HUDEP-2 (cell line): ENCODE results near the gene ADCY2.
A peak's percentile ranks its signal among the peaks of the same experiment; 100 is the strongest.

Source experiments
- DNase-seq, 76 experiments: peaks; one replicate each; lab custom pipeline; 2025; ENCODE audit not compliant: unreplicated experiment in 76 of 76; lab: John Stamatoyannopoulos, UW

The ADCY2 gene

DNA sequence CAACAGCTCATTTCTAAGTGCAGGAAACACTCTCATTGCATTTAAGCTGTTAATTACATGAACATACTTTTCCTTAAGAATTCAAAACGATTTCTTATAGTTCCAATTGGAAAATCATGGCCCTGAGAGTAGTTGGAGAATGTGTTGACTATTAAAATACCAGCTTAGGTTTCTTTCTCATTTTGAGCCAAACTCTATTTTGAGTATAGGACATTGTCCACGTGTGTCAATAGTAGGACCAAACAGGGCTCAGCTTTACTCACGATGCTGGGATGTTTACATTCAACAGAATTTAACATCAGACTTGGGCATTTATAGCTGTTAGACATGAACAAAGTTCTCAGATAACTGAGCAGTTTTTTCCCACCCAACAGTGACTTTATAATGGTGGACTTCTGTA is 39.6 kb downstream of the ADCY2 start:
- DNase-seq: no peak

DNA sequence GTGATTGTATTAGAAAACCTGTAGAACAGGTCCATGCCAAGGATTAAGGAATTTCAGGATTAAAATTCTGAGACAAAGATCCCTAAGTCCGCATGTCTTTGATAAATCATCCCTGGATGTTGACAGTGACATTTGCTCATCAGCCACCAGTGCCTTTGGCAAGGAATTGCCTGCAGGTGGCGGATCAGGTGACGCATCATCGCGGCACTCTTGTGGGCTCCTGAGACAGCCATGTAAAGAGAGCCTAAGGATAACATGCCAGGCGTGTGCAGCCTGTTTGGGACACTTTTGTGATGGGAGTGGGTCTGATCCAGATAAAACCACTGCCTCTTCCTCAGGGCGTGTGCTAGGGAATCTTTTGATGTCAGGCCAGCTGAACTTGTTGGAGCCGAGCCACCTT is 40.6 kb downstream of the ADCY2 start:
- DNase-seq: no peak

DNA sequence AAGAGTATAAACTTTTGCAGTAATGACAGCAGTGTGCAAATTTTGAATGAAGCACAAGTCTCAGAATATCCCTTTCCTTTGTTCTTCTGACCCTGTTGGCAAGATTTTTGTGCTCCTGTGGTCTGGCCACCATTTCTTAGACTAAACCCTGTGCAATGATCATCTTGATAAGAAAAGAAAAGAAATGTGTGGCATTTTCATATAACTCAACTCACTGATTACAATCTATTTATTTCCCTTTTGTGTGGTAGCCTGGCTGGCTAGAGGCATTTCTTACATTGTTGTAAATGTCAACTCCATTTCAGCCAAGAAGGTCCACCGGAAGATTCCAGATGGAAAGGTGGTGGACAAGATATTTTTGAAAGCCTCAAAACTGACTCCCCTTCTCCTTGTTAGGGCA is 41.9 kb downstream of the ADCY2 start:
- DNase-seq: no peak

DNA sequence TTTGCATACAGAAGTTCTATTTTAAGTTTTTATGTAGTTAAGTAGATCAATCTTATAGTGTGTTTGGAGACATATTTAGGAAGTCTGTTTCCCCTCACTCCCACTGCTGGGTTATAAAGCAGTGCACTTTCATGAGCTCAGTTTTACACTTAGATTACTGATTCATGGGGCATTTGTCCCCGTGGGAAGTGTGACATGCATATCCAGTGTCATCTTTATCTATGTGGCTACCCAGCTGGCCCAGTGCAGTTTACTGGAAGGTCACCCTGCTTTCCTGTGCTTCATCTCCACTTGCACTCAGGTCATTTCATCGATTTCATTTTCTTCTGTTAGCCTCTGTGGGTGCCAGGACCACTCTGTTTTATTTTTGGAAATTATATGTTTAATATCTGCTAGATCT is 49.1 kb downstream of the ADCY2 start:
- no peak for DNase-seq

DNA sequence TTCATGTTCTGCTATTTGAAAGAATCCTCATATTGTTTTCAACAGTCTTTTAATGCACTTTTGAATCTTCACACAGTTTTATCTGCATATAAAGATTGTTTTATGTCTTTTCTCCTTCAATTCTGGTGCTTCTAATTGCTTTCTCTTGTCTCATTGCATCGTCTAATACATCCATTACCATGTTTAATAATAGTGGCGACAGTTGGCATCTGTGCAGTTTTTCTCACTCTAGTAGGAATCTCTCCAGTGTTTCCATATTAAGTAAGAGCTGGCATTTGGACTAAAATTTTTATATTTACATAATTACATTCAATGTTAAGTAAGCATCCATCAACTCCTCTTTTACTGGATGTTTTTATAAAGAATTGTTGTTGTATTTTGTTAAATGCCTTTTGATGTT is 49.9 kb downstream of the ADCY2 start:
- no peak for DNase-seq

DNA sequence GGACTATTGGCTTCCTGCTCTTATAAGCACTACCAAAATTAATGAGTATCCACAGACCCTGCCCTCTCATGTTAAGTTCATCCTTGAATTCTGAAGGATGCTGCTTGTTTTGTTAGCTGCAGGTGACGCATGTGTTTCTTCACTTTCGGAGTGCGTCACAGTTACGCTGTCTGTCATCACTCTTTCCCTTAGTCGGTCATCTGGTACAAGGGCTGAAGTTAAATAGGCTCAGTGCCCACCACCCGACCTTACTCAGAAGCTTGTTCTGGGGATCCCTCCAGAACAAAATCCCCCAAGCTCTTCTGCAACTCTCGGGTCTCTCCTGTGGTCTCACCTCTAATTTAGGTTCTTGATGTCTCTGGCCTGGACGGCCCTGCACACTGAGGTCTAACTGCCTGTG is 51.0 kb downstream of the ADCY2 start:
- no peak for DNase-seq

DNA sequence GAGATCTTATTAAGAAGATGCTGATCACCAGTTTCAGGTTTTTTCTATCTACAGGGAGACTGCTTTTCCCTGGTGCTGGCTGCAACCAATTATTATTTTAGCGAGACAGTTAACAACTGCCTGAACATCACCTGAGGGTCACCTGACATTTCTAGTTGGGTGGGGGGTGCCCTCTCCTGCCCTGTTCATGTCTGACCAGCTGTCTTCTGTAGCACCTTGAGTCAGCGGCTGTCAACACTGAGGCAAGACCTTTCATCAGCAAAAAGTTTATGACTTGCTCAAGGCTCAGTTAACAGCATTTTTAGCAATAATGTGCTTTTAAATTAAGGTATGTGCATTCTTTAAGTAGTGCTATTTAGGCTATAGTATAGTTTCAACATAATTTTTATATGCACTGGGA is 58.0 kb downstream of the ADCY2 start:
- DNase-seq: no peak

DNA sequence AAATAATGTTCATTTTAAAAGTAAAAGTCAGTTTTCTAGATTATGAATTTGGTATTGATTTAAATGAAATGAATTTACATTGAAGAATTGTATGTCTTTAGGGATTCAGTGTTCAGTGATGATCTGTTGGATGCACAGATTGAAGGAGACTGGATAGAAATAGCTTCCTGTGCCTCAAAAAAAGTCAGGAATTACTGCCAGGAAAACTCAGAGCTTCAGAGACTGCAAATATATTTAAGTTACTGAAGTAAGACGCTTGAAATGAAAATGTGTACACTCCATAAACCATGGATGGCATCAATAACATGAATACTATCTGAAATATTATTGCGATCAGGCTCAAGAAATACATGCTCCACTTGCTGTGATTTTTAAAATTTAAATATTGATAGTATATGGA is 60.3 kb downstream of the ADCY2 start:
- no peak for DNase-seq

DNA sequence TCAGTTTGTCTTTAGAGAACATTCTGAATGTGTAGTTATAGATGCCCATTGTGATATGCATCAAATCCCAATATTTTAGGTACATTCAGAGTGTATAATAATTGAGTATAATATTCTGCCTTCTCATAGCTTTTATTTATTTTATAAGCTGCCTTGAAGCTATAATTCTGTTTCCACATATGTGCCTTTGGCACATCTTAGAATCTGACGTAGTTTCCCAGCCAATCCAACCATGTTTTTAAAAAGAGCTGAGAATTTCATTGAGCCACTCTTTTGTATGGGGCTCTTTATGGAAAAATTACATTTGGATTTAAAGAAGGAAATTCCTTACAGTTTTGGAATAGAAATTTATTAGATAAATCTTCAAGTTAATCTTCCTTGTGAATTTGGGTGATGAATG is 65.4 kb downstream of the ADCY2 start:
- no peak for DNase-seq

DNA sequence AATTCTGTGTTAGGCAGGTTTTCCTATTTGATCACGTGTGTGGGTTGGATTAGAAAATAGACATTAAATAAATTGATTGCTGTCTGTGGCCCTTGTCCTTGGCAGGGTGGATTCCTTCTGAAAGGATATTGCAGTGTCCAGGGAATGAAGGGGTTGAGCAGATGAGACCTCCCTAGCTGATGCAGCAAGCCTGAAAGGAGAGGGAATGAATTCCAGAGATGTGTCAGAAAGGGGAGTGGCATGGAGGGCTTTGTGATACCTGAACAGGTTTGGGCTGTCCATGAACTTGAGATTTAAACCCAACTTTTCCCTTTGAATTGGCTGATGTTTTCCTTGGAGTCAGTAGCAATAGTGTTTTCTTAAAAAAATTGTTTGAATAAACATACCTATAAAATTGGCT is 66.8 kb downstream of the ADCY2 start:
- DNase-seq: no peak

DNA sequence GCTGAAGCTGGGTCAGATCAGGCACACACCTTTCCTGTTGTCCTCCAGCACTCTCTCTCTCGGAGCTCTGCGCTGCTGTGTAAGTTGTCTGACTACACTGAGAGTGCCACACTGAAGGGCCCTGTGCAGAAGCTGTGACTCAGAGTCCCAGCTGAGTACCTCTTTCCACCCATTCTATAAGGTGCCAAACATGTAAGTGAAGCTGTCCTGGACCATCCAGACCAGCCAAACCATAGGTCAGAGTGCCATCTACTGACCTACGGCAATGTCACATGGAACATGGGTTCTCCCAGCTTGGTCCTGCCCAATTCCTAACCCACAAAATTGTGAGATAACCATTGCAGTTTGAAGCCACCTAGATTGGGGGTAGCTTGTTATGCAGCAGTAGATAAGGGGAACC is 68.2 kb downstream of the ADCY2 start:
- peak in 1 of 76 experiments; percentile 14 for DNase-seq

DNA sequence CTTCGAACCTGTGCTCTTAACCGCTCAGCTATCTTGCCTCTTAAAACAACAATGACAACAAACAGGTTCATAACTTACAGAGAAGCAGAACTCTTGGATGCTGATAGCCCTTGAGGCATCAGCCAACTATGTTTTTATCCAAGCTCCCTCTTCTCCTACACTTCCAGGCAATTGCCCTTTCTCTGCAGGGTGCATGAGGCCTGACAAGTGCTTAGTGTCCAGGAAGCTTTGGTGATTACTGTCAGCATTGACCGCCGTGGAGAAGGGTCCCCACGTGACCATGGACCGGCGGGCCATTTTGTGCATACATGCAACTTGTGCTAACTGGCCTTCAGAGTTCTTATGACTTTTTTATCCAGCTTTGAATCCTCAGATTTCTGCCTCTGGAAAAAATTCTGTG is 71.2 kb downstream of the ADCY2 start:
- no peak for DNase-seq

DNA sequence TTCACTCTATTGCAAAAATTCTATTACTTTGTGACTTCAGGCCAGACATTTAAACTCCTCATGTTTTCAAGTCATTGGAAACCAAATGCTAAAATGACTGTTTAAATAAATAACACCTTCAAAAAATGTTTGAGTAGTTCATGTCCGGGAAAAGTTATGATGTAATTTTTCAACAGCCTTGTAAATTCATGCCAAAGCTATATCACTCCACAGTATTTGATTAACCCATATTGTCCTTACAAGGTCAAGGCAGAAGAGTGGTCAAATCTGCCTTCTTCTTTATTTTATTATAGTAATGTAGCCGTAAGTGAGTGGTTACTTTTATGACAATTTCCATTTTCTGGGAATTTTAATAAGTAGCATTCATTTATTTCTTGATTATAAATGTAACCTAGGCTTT is 72.8 kb downstream of the ADCY2 start:
- DNase-seq: no peak

DNA sequence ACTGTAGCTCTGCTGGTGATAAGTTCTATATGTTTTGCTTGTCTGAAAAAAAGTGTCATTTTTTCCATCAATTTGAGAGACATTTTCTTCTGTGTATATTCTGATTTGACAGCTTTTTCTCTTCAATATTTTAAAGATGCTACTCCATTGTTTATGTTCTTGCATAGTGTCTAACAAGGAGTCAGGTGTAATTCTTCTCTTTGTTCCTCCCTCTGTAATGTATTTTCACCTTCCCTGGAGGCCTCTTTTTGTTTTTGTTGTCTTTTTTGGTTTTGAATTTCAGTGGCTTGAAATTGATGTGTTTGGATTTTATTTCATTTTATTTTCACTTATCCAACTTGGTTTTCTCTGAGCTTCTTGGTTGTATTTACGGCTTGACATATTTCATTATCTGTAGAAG is 75.8 kb downstream of the ADCY2 start:
- no peak for DNase-seq

DNA sequence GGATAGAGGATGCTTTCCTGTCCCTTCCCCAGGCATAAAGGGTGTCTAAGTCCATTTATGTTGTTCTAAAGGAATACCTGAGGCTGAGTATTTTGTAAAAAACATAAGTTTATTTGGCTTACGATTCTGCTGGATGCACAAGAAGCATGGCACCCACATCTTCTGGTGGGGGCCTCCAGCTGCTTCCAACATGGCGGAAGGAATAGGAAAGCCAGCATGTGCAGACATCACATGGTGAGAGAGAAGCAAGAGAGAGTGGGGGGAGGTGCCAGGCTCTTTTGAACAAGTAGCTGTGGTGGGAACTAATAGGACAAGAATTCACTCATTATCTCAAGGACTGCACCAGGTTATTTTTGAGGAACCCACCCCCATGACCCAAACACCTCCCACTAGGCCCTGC is 77.2 kb downstream of the ADCY2 start:
- no peak for DNase-seq

DNA sequence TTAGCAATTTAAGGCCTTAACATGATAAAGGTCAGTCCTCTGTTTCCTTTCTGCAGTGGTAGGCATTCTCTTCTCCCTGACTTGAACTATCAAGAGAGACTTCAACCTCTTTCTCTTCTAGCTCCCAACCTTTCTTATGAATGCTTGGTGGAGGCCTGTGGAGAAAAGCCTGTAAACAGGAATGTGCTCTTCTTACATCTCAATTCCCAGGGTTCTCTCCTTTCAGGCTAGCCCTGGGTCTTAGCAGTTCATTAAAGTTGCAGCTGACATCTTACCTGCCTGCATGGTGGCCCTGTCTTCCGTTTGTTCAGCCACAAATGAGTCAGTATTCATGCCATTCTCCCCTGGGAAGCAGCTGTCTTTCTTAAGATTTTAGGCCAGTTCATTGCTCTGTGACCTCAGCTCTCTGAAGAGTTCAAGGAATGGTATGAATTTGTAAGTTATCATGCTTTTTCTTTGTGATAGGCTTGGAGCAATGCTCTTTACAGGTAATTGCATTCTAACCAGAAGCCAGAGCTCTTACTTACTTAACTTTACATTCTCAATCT is 77.8 kb downstream of the ADCY2 start:
- no peak for DNase-seq

DNA sequence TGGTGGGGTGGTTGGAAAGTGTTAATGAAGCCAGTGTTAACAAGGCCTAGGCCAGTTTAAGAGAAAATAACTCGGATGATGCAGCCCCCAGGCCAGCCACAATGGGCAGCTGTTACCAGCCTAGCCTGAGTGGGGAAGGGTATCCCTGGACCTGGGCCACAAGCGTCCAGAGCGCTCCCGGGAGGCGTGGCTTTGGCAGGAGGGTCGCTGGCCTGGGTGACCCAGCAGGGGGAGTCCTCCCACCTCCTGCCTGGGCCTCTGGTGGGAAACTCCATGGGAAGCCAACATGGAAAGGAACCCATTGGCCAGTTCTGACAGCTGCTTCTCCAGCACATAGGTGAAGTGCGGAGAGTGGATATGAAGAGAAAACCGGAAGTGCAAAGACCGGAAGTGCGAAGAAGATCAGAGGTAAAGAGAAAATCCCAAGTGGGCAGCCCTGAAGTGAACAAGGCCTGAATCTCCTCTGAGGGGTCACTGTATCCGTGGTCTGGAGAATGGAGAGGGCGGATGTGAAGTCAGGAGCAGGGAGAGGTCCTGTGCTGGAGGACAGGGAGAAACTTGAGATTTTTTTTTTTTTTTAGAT is 79.0 kb downstream of the ADCY2 start:
- DNase-seq: no peak

DNA sequence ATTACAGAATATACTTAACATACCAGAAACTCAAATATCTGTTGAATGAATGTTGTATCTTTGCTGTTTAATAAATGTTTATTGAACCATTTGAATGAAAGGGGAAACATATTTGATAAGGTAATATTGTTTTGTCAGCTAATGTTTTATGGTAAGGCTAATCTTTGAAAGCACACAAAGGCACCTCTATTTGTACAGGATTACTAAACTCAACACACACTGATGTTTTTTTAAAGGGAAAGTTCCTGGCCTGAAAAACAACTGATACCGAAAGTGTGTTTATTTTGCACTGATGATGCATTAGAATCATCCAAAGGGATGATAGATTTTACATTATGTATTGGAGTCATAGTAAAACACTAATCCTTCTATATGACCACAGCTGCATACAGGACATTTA is 82.5 kb downstream of the ADCY2 start:
- DNase-seq: no peak

DNA sequence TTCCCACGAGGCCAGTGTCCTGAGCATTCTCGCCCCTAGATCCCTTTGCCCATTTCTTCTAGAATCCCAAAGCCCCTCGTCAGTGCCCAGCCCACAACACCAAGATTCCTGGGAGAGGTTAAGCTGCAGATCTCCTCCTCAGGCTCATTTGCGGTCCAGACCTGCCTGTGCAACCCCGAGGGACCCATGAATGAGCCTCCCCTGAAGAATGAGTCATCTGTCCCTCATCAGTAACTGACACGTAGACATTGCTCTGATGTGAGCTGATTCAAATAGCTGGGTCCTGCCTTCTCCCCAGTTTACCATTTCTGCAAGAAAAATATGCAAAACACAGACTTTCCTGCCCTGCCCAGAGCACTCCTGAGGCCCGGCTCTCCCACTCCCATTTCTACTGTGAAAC is 92.8 kb downstream of the ADCY2 start:
- DNase-seq: no peak

DNA sequence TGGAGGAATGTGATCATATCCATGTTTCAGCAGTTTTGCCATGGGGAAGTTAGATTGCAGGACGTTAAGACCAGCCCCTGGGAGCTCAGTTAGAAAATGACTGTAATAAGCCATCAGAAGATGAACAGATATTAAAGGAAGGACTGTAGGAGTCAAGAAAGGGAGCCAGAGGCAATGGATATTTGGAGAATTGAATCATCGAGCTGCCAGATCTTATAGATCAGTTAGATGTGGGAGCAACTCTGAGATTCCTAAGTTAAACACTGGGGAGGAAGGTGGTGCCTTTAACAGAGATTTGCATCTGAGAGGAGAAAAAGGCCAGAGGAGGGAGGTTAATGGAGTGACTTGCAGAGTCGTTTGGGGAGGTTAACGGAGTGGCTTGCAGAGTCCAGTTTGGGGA is 96.4 kb downstream of the ADCY2 start:
- DNase-seq: no peak

DNA sequence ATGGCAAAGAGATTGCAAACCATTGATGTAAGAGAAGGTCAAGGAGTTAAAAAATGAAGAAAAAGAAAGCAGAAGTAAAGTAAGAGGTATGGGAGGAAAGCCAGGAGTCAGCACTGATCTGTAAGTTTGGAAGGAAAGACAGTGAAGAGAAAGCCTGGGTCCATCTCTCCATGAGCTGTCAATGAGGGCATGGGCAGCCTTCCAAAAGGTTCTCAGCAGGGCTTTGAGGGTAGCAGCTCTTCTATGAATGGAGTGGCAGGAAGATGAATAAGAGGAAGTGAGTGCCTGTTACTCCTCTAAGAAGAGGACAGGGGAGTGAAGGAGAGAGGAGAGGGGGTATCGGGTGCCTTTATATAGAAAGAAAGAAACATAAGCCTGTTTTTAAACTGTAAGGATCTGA is 97.1 kb downstream of the ADCY2 start:
- DNase-seq: no peak

DNA sequence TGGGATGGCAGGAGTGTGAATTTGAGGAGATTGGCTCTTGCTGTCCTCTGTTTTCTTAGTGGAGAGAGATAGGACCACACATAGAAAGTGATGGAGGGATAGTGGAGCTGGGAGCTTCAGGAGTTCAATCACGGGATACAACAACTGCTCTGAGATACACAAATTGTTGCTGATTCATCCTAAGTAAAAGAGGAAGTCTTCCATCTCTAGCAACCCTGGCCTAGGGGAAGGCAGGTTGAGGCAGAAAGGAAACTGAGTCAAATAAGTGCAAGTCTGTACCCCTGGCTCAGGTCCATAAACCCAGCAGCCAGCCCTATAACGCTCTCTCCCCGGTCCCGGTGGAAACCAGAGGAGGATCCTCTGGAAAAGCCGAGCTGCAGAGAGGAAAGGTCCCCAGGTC is 97.7 kb downstream of the ADCY2 start:
- DNase-seq: no peak

DNA sequence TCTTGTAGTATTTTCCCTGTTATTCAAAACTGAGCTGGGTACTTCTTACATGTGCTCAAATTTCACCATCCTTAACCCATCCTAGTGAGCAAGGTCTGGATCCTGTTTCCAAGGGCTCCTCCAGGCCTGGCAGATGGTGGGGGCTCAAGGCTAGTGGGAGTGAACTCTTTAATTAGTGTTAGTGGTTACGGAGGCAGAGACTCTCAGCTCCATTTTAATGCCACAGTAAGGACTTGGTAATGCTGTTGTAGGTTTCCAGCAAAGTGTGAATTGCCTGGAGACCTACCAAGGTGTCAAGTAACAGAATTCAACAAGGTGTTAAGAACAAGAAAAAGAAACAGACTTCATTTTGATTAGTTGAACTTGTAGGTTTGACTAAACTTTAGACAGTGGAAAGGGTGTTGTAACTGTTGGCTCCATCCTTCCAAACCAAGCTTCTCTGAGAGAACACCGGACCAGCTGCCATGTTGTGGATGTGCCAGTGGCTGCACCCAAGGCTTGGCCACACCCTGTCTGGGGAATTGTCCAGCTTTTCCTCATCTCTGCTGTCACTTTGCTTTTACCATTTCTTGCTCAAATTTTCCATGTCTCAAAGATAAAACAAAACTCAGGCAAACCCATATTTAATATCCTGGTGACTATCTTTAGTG is 98.7 kb downstream of the ADCY2 start:
- no peak for DNase-seq
